HG03159 (cell line): ENCODE measurements around the gene NEDD4L.
A peak's percentile ranks its signal among the peaks of the same experiment; 100 is the strongest.

Source experiments
- ATAC-seq: cut with Tn5 transposase; IDR thresholded peaks from one replicate; pipeline ENCODE4 v1.9.1; 2021; ENCODE audit warnings: mild to moderate bottlenecking, moderate library complexity; ENCODE audit not compliant: unreplicated experiment

Gene NEDD4L

GRCh38 chr18:58051765-58052460 lies 7.9 kb downstream of the NEDD4L start:
- peak; percentile 78 for ATAC-seq

- no peak for ATAC-seq
Measured at GRCh38 chr18:58052960-58053359, 8.9 kb downstream of the NEDD4L start.

- no peak for ATAC-seq
Measured at GRCh38 chr18:58054041-58054781, 10.2 kb downstream of the NEDD4L start.

- no peak for ATAC-seq
Measured at GRCh38 chr18:58055890-58056558, 12.0 kb downstream of the NEDD4L start.

GRCh38 chr18:58056852-58057251 lies 12.8 kb downstream of the NEDD4L start:
- ATAC-seq = no peak

- ATAC-seq = no peak
Measured at GRCh38 chr18:58057291-58057965, 13.4 kb downstream of the NEDD4L start.

- ATAC-seq = no peak
Measured at GRCh38 chr18:58058720-58059119, 14.7 kb downstream of the NEDD4L start.

GRCh38 chr18:58060254-58060653 lies 16.2 kb downstream of the NEDD4L start:
- no peak for ATAC-seq

GRCh38 chr18:58061349-58061748 lies 17.3 kb downstream of the NEDD4L start:
- no peak for ATAC-seq

GRCh38 chr18:58064406-58064998 lies 20.5 kb downstream of the NEDD4L start:
- ATAC-seq = no peak

GRCh38 chr18:58065956-58066355 lies 21.9 kb downstream of the NEDD4L start:
- no peak for ATAC-seq

GRCh38 chr18:58067601-58068000 lies 23.6 kb downstream of the NEDD4L start:
- ATAC-seq = no peak

GRCh38 chr18:58069099-58069498 lies 25.1 kb downstream of the NEDD4L start:
- no peak for ATAC-seq

- ATAC-seq = no peak
Measured at GRCh38 chr18:58069721-58070292, 25.8 kb downstream of the NEDD4L start.

GRCh38 chr18:58076052-58076451 lies 32.0 kb downstream of the NEDD4L start:
- ATAC-seq = no peak

- no peak for ATAC-seq
Measured at GRCh38 chr18:58077329-58077728, 33.3 kb downstream of the NEDD4L start.

GRCh38 chr18:58078889-58079573 lies 35.0 kb downstream of the NEDD4L start:
- ATAC-seq = no peak

GRCh38 chr18:58080451-58080850 lies 36.4 kb downstream of the NEDD4L start:
- no peak for ATAC-seq

- no peak for ATAC-seq
Measured at GRCh38 chr18:58087928-58088690, 44.1 kb downstream of the NEDD4L start.
